Tracheal epithelial cell (primary cell): Measurements from ENCODE around the gene PRODH2. TPM values are rescaled to one million over a fixed set of nuclear protein-coding genes. Genes with fewer than 3 reads are reported as not detected.

ENCODE experiments used
- total RNA-seq: library from RNA; depleted of rRNA; stranded (reverse); fragments of >200 nt; gene quantifications from 2 replicates; pipeline ENCODE4 v1.2.1, GENCODE V29; 2014

The PRODH2 gene
- not detected in 2 replicates for total RNA-seq

GRCh38 chr19:35812220-35813042, at the start of gene PRODH2:
Gene PRODH2 (minus strand): TSS chr19:35812845. CDS start chr19:35812805, 40 bp downstream.

GRCh38 chr19:35856546-35857149, 44.0 kb upstream of the PRODH2 start, which contains the start of gene KIRREL2:
Gene KIRREL2 (plus strand): TSS chr19:35856911. CDS start chr19:35857120, 209 bp downstream.

GRCh38 chr19:35852029-35852780, 39.6 kb upstream of the PRODH2 start, which contains the start of gene NPHS1:
Gene NPHS1 (minus strand): TSS chr19:35852504. CDS start chr19:35851837, 667 bp downstream.

GRCh38 chr19:35775298-35776101, 37.1 kb downstream of the PRODH2 start, which contains the start of gene ARHGAP33:
Gene ARHGAP33 (plus strand): TSS chr19:35775564. CDS start chr19:35775659, 95 bp downstream.

GRCh38 chr19:35757749-35758608, 54.7 kb downstream of the PRODH2 start, which contains the start of gene PROSER3:
Gene PROSER3 (plus strand): TSS chr19:35758176. CDS start chr19:35758216, 40 bp downstream.

GRCh38 chr19:35756377-35757230, 56.0 kb downstream of the PRODH2 start, which contains the start of gene HSPB6:
Gene HSPB6 (minus strand): TSS chr19:35757029. CDS start chr19:35757008, 21 bp downstream.

Other genes with a start within 250 kb of the PRODH2 start
- gene ATP4A, start 249.2 kb downstream of the PRODH2 start, total RNA-seq: not detected in 2 replicates
- not detected in 2 replicates for gene PMIS2, start 226.7 kb downstream of the PRODH2 start, total RNA-seq
- 3.8 and 7.5 TPM in 2 replicates for gene HAUS5, start 200.1 kb downstream of the PRODH2 start, total RNA-seq
- gene RBM42, start 183.8 kb downstream of the PRODH2 start, total RNA-seq: 40.9 and 48.0 TPM in 2 replicates
- not detected in 2 replicates for gene ETV2, start 171.1 kb downstream of the PRODH2 start, total RNA-seq
- 309 and 377 TPM in 2 replicates for gene COX6B1, start 164.5 kb downstream of the PRODH2 start, total RNA-seq
- gene UPK1A, start 146.3 kb downstream of the PRODH2 start, total RNA-seq: not detected in 2 replicates
- not detected in 2 replicates for gene ZBTB32, start 108.3 kb downstream of the PRODH2 start, total RNA-seq
- 6.7 and 7.9 TPM in 2 replicates for gene KMT2B, start 94.8 kb downstream of the PRODH2 start, total RNA-seq
- gene IGFLR1, start 70.4 kb downstream of the PRODH2 start, total RNA-seq: not detected in 2 replicates
- gene U2AF1L4, start 67.4 kb downstream of the PRODH2 start, total RNA-seq: 3.2 and 5.3 TPM in 2 replicates
- gene PSENEN, start 67.2 kb downstream of the PRODH2 start, total RNA-seq: 15.9 and 18.1 TPM in 2 replicates
- gene LIN37, start 64.3 kb downstream of the PRODH2 start, total RNA-seq: 6.4 and 8.0 TPM in 2 replicates
- 0.43 TPM in 1 of 2 replicates, not detected in the other for gene HSPB6, start 55.8 kb downstream of the PRODH2 start, total RNA-seq
- gene PROSER3, start 54.7 kb downstream of the PRODH2 start, total RNA-seq: 2.9 and 4.0 TPM in 2 replicates
- under 0.01 TPM in 1 of 2 replicates, not detected in the other for gene ARHGAP33, start 37.3 kb downstream of the PRODH2 start, total RNA-seq
- gene NPHS1, start 39.7 kb upstream of the PRODH2 start, total RNA-seq: not detected in 2 replicates
- gene KIRREL2, start 44.1 kb upstream of the PRODH2 start, total RNA-seq: not detected in 2 replicates
- 1.7 TPM in 1 of 2 replicates, not detected in the other for gene APLP1, start 55.7 kb upstream of the PRODH2 start, total RNA-seq
- 3.8 and 7.2 TPM in 2 replicates for gene NFKBID, start 87.7 kb upstream of the PRODH2 start, total RNA-seq
- gene HCST, start 89.7 kb upstream of the PRODH2 start, total RNA-seq: not detected in 2 replicates
- gene TYROBP, start 95.5 kb upstream of the PRODH2 start, total RNA-seq: not detected in 2 replicates
- gene LRFN3, start 123.5 kb upstream of the PRODH2 start, total RNA-seq: 1.7 and 2.1 TPM in 2 replicates
- 14.2 and 26.9 TPM in 2 replicates for gene SDHAF1, start 182.3 kb upstream of the PRODH2 start, total RNA-seq
- gene SYNE4, start 196.0 kb upstream of the PRODH2 start, total RNA-seq: 9.4 and 12.4 TPM in 2 replicates
- 16.0 and 19.0 TPM in 2 replicates for gene ALKBH6, start 201.4 kb upstream of the PRODH2 start, total RNA-seq
- gene CLIP3, start 220.0 kb upstream of the PRODH2 start, total RNA-seq: 0.24 TPM in 1 of 2 replicates, not detected in the other
- 0.72 and 3.6 TPM in 2 replicates for gene THAP8, start 241.4 kb upstream of the PRODH2 start, total RNA-seq
- gene WDR62, start 242.1 kb upstream of the PRODH2 start, total RNA-seq: 0.21 and 0.72 TPM in 2 replicates